Astrocyte (in vitro differentiated cells and primary cell): Measurements from ENCODE around the gene GJA4. TPM values are rescaled to one million over a fixed set of nuclear protein-coding genes. Genes with fewer than 3 reads are reported as not detected.
"Not testable (repeated sequence)": the region's sequence is repeated elsewhere in the genome, so short reads cannot be mapped to it uniquely, and the experiment has no call there.

Source experiments
- DNase-seq: peaks from one replicate; pipeline ENCODE4 v3.0.0-alpha.2; 2010; ENCODE audit warnings: low read depth
- FAIRE-seq: peaks from 2 replicates; lab custom pipeline; 2011; peaks lifted over from hg19 to GRCh38; lab: Jason Lieb, UNC
- H2AFZ ChIP-seq: 2 replicates; pipeline ENCODE4 v1.6.0; 2012; ENCODE audit warnings: low read depth, low read length, inconsistent platforms
- H3K27ac ChIP-seq: 2 replicates; pipeline ENCODE4 v1.5.1; 2011; ENCODE audit warnings: low read depth, low read length, inconsistent platforms
- H3K27me3 ChIP-seq: 2 replicates; pipeline ENCODE4 v1.6.0; 2011; ENCODE audit warnings: low read length, inconsistent platforms; ENCODE audit not compliant: insufficient read depth
- H3K36me3 ChIP-seq: 2 replicates; pipeline ENCODE4 v1.5.1; 2011; ENCODE audit warnings: low read length, inconsistent platforms; ENCODE audit not compliant: insufficient read depth
- H3K4me1 ChIP-seq: 2 replicates; pipeline ENCODE4 v1.5.1; 2011; ENCODE audit warnings: low read length, inconsistent platforms; ENCODE audit not compliant: insufficient read depth
- H3K4me2 ChIP-seq: 2 replicates; pipeline ENCODE4 v1.6.0; 2012; ENCODE audit warnings: low read length, inconsistent platforms
- H3K4me3 ChIP-seq: 2 replicates; pipeline ENCODE4 v1.5.1; 2011; ENCODE audit warnings: low read depth, mild to moderate bottlenecking, low read length, inconsistent platforms; ENCODE audit not compliant: insufficient read depth
- H3K79me2 ChIP-seq: 2 replicates; pipeline ENCODE4 v1.6.0; 2012; ENCODE audit warnings: mild to moderate bottlenecking, low read length, inconsistent platforms; ENCODE audit not compliant: insufficient read depth
- H3K9ac ChIP-seq: 2 replicates; pipeline ENCODE4 v1.6.0; 2012; ENCODE audit warnings: mild to moderate bottlenecking, low read length, inconsistent platforms
- H3K9me3 ChIP-seq: 2 replicates; pipeline ENCODE4 v1.5.1; 2012; ENCODE audit warnings: low read depth, mild to moderate bottlenecking, low read length, inconsistent platforms; ENCODE audit not compliant: insufficient read depth
- H4K20me1 ChIP-seq: 2 replicates; pipeline ENCODE4 v1.6.0; 2012; ENCODE audit warnings: low read length, inconsistent platforms; ENCODE audit not compliant: insufficient read depth
- H3K27ac Mint-ChIP-seq: one replicate; pipeline ENCODE4 v1.8.0; 2021; ENCODE audit warnings: mild to moderate bottlenecking, mixed read lengths; ENCODE audit not compliant: unreplicated experiment
- H3K27me3 Mint-ChIP-seq: one replicate; pipeline ENCODE4 v1.8.0; 2021; ENCODE audit warnings: low read depth, mixed read lengths; ENCODE audit not compliant: unreplicated experiment
- H3K36me3 Mint-ChIP-seq: one replicate; pipeline ENCODE4 v1.8.0; 2021; ENCODE audit warnings: low read depth, mixed read lengths; ENCODE audit not compliant: unreplicated experiment
- H3K4me1 Mint-ChIP-seq: one replicate; pipeline ENCODE4 v1.8.0; 2021; ENCODE audit warnings: low read depth, mixed read lengths; ENCODE audit not compliant: unreplicated experiment
- H3K4me3 Mint-ChIP-seq: one replicate; pipeline ENCODE4 v1.8.0; 2021; ENCODE audit warnings: mild to moderate bottlenecking, moderate library complexity, mixed read lengths; ENCODE audit not compliant: unreplicated experiment
- H3K9me3 Mint-ChIP-seq: one replicate; pipeline ENCODE4 v1.8.0; 2021; ENCODE audit warnings: mild to moderate bottlenecking, mixed read lengths; ENCODE audit not compliant: unreplicated experiment
- EZH2 ChIP-seq: IDR thresholded peaks from 2 replicates; pipeline ENCODE4 v1.6.1; 2012; ENCODE audit warnings: mild to moderate bottlenecking, low read length, inconsistent platforms; ENCODE audit not compliant: insufficient read depth
- total RNA-seq: library from RNA; stranded (reverse); gene quantifications from 2 replicates; pipeline ENCODE4 v1.2.1, GENCODE V29; 2021
- TF ChIP-seq, protein P1 (sequence below): IDR thresholded peaks from 2 replicates; pipeline ENCODE4 v1.5.1; 2011; ENCODE audit warnings: low read depth, mild to moderate bottlenecking, inconsistent platforms, low read length, moderate library complexity; ENCODE audit not compliant: insufficient read depth

The GJA4 gene
- total RNA-seq, 1 donor from 2014 or later, result not detected

GRCh38 chr1:34768856-34769255 is 23.9 kb upstream of the GJA4 start:
- Histone ChIP-seq H3K79me2 (no peaks in the 10 kb centered on the region), H3K4me3 (no peak overlapping the region), H4K20me1 (no peaks in the 10 kb centered on the region), H3K27me3 (no peaks in the 10 kb centered on the region), H3K9ac (no peak overlapping the region), H3K4me2 (no peak overlapping the region), H3K36me3 (no peaks in the 10 kb centered on the region), H3K27ac (no peak overlapping the region), H2AFZ (no peak overlapping the region), H3K9me3 (no peaks in the 10 kb centered on the region), H3K4me1 (peaks cover 1% of the 10 kb centered on the region)
- no peaks in the 10 kb centered on the region for H3K36me3 Mint-ChIP-seq
- H3K27me3 Mint-ChIP-seq, result no peaks in the 10 kb centered on the region
- no peak overlapping the region for H3K27ac Mint-ChIP-seq
- DNase-seq, result no peak
- H3K9me3 Mint-ChIP-seq, result no peaks in the 10 kb centered on the region
- no peak for FAIRE-seq
- no peak overlapping the region for H3K4me3 Mint-ChIP-seq
- H3K4me1 Mint-ChIP-seq, result no peaks in the 10 kb centered on the region
- TF ChIP-seq EZH2, result no peak
- TF ChIP-seq, protein P1, sequence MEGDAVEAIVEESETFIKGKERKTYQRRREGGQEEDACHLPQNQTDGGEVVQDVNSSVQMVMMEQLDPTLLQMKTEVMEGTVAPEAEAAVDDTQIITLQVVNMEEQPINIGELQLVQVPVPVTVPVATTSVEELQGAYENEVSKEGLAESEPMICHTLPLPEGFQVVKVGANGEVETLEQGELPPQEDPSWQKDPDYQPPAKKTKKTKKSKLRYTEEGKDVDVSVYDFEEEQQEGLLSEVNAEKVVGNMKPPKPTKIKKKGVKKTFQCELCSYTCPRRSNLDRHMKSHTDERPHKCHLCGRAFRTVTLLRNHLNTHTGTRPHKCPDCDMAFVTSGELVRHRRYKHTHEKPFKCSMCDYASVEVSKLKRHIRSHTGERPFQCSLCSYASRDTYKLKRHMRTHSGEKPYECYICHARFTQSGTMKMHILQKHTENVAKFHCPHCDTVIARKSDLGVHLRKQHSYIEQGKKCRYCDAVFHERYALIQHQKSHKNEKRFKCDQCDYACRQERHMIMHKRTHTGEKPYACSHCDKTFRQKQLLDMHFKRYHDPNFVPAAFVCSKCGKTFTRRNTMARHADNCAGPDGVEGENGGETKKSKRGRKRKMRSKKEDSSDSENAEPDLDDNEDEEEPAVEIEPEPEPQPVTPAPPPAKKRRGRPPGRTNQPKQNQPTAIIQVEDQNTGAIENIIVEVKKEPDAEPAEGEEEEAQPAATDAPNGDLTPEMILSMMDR, result no peak

- DNase-seq (no peak), FAIRE-seq (no peak)
- Mint-ChIP-seq H3K36me3 (no peaks in the 10 kb centered on the region), H3K4me1 (no peaks in the 10 kb centered on the region), H3K27ac (no peak overlapping the region), H3K27me3 (no peaks in the 10 kb centered on the region), H3K4me3 (no peak overlapping the region), H3K9me3 (no peaks in the 10 kb centered on the region)
- no peak overlapping the region for H2AFZ ChIP-seq
- H3K9ac ChIP-seq, result no peak overlapping the region
- no peak overlapping the region for H3K4me2 ChIP-seq
- H3K4me1 ChIP-seq, result no peaks in the 10 kb centered on the region
- H3K27me3 ChIP-seq, result peaks cover 2% of the 10 kb centered on the region
- no peak overlapping the region for H3K27ac ChIP-seq
- no peak for TF ChIP-seq EZH2
- TF ChIP-seq, protein P1, result no peak
- H3K79me2 ChIP-seq, result no peaks in the 10 kb centered on the region
- no peaks in the 10 kb centered on the region for H3K9me3 ChIP-seq
- H3K36me3 ChIP-seq, result no peaks in the 10 kb centered on the region
- H3K4me3 ChIP-seq, result no peak overlapping the region
- H4K20me1 ChIP-seq, result no peaks in the 10 kb centered on the region
These were observed 21.8 kb upstream of the GJA4 start for GRCh38 chr1:34770891-34771504.

GRCh38 chr1:34771573-34772371 is 21.0 kb upstream of the GJA4 start:
- DNase-seq (no peak), FAIRE-seq (no peak)
- Histone ChIP-seq H3K79me2 (no peaks in the 10 kb centered on the region), H3K4me3 (no peak overlapping the region), H3K4me2 (no peak overlapping the region), H3K27ac (no peak overlapping the region), H3K36me3 (no peaks in the 10 kb centered on the region), H3K27me3 (peaks cover 8% of the 10 kb centered on the region), H2AFZ (no peak overlapping the region), H3K4me1 (no peaks in the 10 kb centered on the region), H4K20me1 (no peaks in the 10 kb centered on the region), H3K9ac (no peak overlapping the region), H3K9me3 (no peaks in the 10 kb centered on the region)
- Mint-ChIP-seq H3K4me3 (no peak overlapping the region), H3K27ac (no peak overlapping the region), H3K4me1 (no peaks in the 10 kb centered on the region), H3K9me3 (no peaks in the 10 kb centered on the region), H3K27me3 (no peaks in the 10 kb centered on the region), H3K36me3 (no peaks in the 10 kb centered on the region)
- TF ChIP-seq, protein P1, result no peak
- TF ChIP-seq EZH2, result no peak

DNA sequence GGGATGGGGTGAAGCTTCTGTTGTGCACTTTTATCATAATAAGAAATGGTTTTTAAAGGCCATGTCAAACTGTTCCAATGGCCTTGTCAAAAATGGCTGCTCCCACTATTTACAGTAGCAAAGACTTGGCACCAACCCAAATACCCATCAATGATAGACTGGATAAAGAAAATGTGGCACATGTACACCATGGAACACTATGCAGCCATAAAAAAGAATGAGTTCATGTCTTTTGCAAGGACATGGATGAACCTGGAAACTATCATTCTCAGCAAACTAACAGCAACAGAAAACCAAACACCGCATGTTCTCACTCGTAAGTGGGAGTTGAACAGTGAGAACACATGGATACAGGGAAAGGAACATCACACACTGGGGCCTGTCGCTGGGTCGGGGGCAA is 19.7 kb upstream of the GJA4 start:
- H3K27ac ChIP-seq, H3K9me3 ChIP-seq, H3K4me2 ChIP-seq, H2AFZ ChIP-seq, H3K36me3 ChIP-seq, H3K4me1 ChIP-seq, H3K4me1 Mint-ChIP-seq, H4K20me1 ChIP-seq, DNase-seq, H3K27me3 Mint-ChIP-seq, FAIRE-seq, H3K4me3 Mint-ChIP-seq, H3K27ac Mint-ChIP-seq, H3K36me3 Mint-ChIP-seq, H3K9me3 Mint-ChIP-seq, H3K79me2 ChIP-seq, H3K9ac ChIP-seq, H3K4me3 ChIP-seq: not testable (repeated sequence)
- peaks cover 11% of the 10 kb centered on the region for H3K27me3 ChIP-seq
